HL-60 (cell line): ENCODE data around the gene PXK.

Experiments
- CTCF ChIP-seq: IDR thresholded peaks from one replicate; pipeline ENCODE4 v1.5.1; 2011; ENCODE audit warnings: low read length, control low read depth, inconsistent platforms; ENCODE audit not compliant: insufficient read depth
- GABPA ChIP-seq: IDR thresholded peaks from 2 replicates; pipeline ENCODE4 v1.6.1; 2012; ENCODE audit warnings: low read depth
- POLR2AphosphoS5 ChIP-seq: IDR thresholded peaks from 2 replicates; pipeline ENCODE4 v1.6.1; 2012; ENCODE audit warnings: low read depth

DNA sequence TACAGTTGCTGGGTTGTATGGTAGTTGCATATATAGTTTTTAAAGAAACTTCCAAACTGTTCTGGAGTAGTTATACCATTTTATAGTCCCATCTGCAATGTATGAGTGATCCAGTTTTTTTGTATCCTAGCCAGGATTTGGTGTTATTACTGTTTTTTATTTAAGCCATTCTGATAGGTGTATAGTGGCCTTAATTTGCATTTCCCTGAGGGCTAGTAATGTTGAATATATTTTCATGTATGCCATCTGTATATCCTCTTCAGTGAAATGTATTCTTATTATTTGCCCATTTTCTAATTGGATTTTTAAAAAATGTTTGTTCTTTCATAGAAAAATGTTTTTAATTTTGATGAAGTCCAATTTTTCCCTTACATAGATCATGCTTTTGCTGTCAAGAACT is 29.2 kb downstream of the PXK start:
- no peak for TF ChIP-seq CTCF
- no peak for TF ChIP-seq POLR2AphosphoS5
- TF ChIP-seq GABPA: no peak
